Progenitor cell of endocrine pancreas (in vitro differentiated cells): ENCODE data around the gene LIPC. TPM values are rescaled to one million over a fixed set of nuclear protein-coding genes. Genes with fewer than 3 reads are reported as not detected.

Experiments
- DNase-seq: peaks from one replicate; pipeline ENCODE4 v3.0.0; 2021; ENCODE audit warnings: low spot score; ENCODE audit not compliant: unreplicated experiment
- H3K27ac Mint-ChIP-seq: 2 replicates; pipeline ENCODE4 v1.8.0; 2021; ENCODE audit warnings: mild to moderate bottlenecking, moderate library complexity, mixed read lengths
- H3K27me3 Mint-ChIP-seq: 2 replicates; pipeline ENCODE4 v1.8.0; 2021; ENCODE audit warnings: mixed read lengths
- H3K36me3 Mint-ChIP-seq: 2 replicates; pipeline ENCODE4 v1.8.0; 2022; ENCODE audit warnings: mixed read lengths; ENCODE audit not compliant: insufficient read depth
- H3K4me1 Mint-ChIP-seq: 2 replicates; pipeline ENCODE4 v1.8.0; 2021; ENCODE audit warnings: low read depth, mixed read lengths
- H3K4me3 Mint-ChIP-seq: 2 replicates; pipeline ENCODE4 v1.8.0; 2021; ENCODE audit warnings: low read depth, mild to moderate bottlenecking, moderate library complexity, mixed read lengths
- H3K9me3 Mint-ChIP-seq: 2 replicates; pipeline ENCODE4 v1.8.0; 2021; ENCODE audit warnings: low read depth, mixed read lengths
- CTCF ChIP-seq: fragments of 200-600 bp; sonication (generic); IDR thresholded peaks from one replicate; pipeline ENCODE4 v1.5.0; 2021; ENCODE audit warnings: antibody characterized with exemption, mild to moderate bottlenecking; ENCODE audit not compliant: unreplicated experiment
- total RNA-seq: library from RNA; stranded (reverse); gene quantifications from 2 replicates; pipeline ENCODE4 v1.2.1, GENCODE V29; 2021

The LIPC gene
- total RNA-seq, 1 donor from 2014 or later, result 5.9 TPM

GRCh38 chr15:58535894-58536293, 104.1 kb downstream of the LIPC start:
- no peak for DNase-seq
- Mint-ChIP-seq H3K27ac (peak overlapping the region; percentile 31), H3K36me3 (no peaks in the 10 kb centered on the region), H3K4me1 (peaks cover 12% of the 10 kb centered on the region), H3K9me3 (no peaks in the 10 kb centered on the region), H3K4me3 (no peak overlapping the region), H3K27me3 (peaks cover 28% of the 10 kb centered on the region)
- no peak for TF ChIP-seq CTCF

- H3K9me3 Mint-ChIP-seq, result no peaks in the 10 kb centered on the region
- DNase-seq, result no peak
- no peak overlapping the region for H3K4me3 Mint-ChIP-seq
- no peaks in the 10 kb centered on the region for H3K36me3 Mint-ChIP-seq
- peaks cover 28% of the 10 kb centered on the region for H3K27me3 Mint-ChIP-seq
- H3K27ac Mint-ChIP-seq, result no peak overlapping the region
- H3K4me1 Mint-ChIP-seq, result peaks cover 16% of the 10 kb centered on the region
- no peak for TF ChIP-seq CTCF
Observed at GRCh38 chr15:58536414-58536813, 104.6 kb downstream of the LIPC start.

- Mint-ChIP-seq H3K27ac (no peak overlapping the region), H3K9me3 (no peaks in the 10 kb centered on the region), H3K4me1 (peaks cover 20% of the 10 kb centered on the region), H3K36me3 (no peaks in the 10 kb centered on the region), H3K4me3 (no peak overlapping the region), H3K27me3 (peaks cover 31% of the 10 kb centered on the region)
- no peak for DNase-seq
- TF ChIP-seq CTCF, result no peak
Observed at GRCh38 chr15:58537033-58537432, 105.2 kb downstream of the LIPC start.

DNA sequence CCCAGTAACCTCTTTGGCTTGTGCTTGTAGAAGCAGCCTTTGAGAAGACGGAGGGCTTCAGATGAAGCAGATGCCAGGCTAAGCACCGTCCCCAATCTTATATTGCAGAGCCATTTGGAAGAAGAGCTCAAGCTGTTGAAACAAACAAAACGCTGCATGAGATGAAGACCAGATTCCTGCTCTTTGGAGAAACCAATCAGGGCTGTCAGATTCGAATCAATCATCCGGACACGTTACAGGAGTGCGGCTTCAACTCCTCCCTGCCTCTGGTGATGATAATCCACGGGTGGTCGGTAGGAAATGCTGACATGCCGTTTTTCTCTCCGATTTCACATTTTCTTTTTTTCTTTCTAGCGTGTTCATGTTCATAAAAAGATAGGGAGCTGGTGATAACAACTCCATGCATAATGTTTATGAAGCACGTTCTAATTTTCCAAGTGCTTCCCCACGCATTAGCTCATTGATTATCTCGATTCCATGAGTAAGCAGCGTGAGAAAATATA, 106.5 kb downstream of the LIPC start:
- Mint-ChIP-seq H3K36me3 (no peaks in the 10 kb centered on the region), H3K27me3 (peaks cover 36% of the 10 kb centered on the region), H3K4me1 (peaks cover 21% of the 10 kb centered on the region), H3K9me3 (no peaks in the 10 kb centered on the region), H3K27ac (no peak overlapping the region), H3K4me3 (no peak overlapping the region)
- DNase-seq, result no peak
- no peak for TF ChIP-seq CTCF

DNA sequence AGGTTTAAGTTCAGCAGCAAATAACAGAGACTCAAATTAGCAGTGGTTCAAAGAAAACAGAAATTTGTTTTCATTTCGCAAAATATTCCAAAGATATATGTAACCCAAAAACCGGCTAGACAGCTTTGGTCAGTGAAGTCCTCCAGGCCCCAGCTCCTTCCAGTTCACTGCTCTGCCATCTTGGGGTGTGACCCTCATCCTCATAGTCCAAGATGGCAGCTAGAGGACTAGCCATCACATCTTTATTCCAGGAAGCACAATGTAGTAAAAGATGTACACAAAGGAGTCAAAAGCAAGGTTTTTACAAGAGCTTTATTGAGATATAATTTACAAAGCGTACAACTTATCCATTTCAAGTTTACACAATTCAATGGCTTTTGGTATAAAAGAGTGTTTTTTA, 107.1 kb downstream of the LIPC start:
- Mint-ChIP-seq H3K4me3 (no peak overlapping the region), H3K27me3 (peaks cover 34% of the 10 kb centered on the region), H3K4me1 (peaks cover 21% of the 10 kb centered on the region), H3K36me3 (no peaks in the 10 kb centered on the region), H3K9me3 (no peaks in the 10 kb centered on the region), H3K27ac (no peak overlapping the region)
- no peak for DNase-seq
- no peak for TF ChIP-seq CTCF
